KOPT-K1 (cell line): ENCODE results near the gene CENPC.
"Not testable (repeated sequence)": the region's sequence is repeated elsewhere in the genome, so short reads cannot be mapped to it uniquely, and the experiment has no call there.

Experiments used
- H3K27ac ChIP-seq: fragments of 200-600 bp; sonication (generic); 2 replicates; pipeline ENCODE4 v1.5.1; 2016; ENCODE audit warnings: antibody characterized with exemption, mild to moderate bottlenecking, low read depth, low read length; ENCODE audit not compliant: poor library complexity, severe bottlenecking
- H3K36me3 ChIP-seq: fragments of 200-600 bp; sonication (generic); 2 replicates; pipeline ENCODE4 v1.5.1; 2017; ENCODE audit warnings: antibody characterized with exemption, mild to moderate bottlenecking, low read length, moderate library complexity; ENCODE audit not compliant: insufficient read depth
- H3K9me3 ChIP-seq: fragments of 200-600 bp; sonication (generic); 2 replicates; pipeline ENCODE4 v1.5.1; 2017; ENCODE audit warnings: antibody characterized with exemption, low read length, mild to moderate bottlenecking; ENCODE audit not compliant: insufficient read depth, poor library complexity, severe bottlenecking

CENPC gene

DNA sequence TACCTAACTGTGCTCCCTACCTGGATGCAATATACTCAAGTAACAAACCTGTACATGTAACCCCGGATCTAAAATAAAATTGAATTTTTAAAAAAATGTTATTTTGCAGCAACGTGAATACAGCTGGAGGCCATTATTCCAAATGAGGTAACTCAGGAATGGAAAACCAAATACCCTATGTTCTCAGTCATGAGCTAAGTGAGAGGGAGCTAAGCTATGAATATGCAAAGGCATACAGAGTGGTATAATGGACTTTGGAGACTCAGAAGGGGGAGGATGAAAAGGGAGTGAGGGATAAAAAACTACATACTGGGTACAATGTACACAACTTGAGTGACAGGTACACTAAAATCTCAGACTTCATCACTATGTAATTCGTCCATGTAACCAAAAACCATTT lies 78.6 kb downstream of the CENPC start:
- Histone ChIP-seq H3K9me3 (no peaks in the 10 kb centered on the region), H3K27ac (no peak overlapping the region), H3K36me3 (peaks cover 52% of the 10 kb centered on the region)

DNA sequence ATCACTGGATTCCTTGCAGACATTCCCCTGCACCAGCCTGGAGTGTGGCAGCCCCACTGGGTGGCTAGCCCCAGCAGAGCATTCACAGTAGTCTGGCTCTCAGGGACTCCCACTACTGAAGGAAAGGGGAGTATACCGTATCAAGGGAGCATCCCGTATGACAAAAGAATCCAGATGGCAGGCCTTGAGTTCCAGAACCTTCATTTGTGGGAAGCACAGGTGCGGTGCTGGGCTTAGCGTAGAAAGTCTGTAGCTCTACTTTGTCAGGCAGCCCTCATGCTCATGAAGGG lies 79.6 kb downstream of the CENPC start:
- Histone ChIP-seq H3K9me3 (no peaks in the 10 kb centered on the region), H3K27ac (no peak overlapping the region), H3K36me3 (peaks cover 43% of the 10 kb centered on the region)

DNA sequence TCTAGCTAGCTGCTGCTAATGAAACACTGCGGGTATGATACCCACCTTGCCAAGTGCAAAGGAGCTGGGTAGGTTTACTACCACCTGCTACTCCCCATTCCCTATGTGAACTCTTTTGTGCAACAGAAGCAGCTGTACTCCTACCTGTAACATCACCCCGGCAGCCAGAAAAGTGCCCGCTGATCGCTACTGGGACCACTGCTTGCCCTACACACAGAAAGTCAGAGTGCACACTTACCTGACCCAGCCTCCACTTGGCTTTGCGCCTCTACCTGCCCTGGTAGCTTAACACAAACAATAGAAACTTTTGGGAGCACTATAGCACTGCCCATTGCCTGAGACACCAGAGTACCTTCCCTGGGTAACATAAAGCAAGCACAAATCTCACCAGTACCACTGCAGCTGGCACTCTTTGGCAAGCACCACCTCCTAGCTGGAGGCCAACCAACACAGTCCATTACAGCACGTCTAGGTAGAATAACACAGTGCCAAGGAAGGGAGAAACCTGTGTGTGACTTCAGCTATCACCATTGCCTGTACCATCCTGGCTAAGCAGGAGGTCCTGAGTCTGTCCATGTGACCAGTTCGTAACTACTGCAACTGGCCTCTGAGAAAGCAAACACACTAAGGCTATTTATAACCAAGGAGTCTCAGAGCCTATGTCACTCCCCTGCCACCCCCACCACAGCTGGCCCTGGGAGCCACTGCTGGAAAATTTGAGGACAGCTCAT lies 80.1 kb downstream of the CENPC start:
- Histone ChIP-seq H3K27ac (no peak overlapping the region), H3K9me3 (no peaks in the 10 kb centered on the region), H3K36me3 (peaks cover 42% of the 10 kb centered on the region)

DNA sequence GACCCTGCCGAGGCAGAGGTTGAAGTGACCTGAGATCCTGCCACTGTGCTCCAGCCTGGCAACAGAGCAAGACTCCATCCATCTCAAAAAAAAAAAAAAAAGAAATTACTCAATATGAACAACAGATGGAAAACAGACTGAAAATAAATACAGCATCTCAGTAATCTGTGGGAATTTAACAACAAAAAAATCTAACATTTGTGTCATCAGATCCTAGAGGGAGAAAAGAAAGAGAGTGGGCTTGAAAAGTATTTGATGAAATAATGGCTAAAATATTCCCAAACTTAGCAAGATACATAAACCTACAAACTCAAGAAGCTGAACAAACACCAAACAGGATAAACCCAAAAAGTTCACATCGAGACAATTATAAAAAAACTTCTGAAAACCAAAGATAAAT lies 84.7 kb downstream of the CENPC start:
- peaks cover 27% of the 10 kb centered on the region for H3K36me3 ChIP-seq
- H3K9me3 ChIP-seq, result peaks cover 6% of the 10 kb centered on the region
- H3K27ac ChIP-seq, result no peak overlapping the region

DNA sequence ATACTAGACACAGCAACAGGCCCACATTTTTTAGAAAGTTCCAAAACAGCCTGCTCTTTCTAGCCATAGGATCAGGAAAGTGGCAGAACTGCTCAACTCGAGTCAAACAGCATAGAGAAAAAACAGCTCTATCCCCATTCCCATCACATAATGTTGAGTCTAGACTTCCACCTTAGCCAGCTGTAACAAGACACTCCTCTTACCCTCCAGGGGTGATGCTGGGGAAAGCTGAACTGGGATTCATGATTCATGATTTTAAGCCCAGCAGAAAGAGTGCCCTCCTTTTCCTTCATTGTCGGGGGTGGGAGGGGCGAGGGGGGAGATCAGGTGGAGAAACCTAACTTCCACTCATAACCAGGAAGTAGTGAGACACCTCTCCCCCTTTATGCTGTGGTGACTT lies 86.1 kb downstream of the CENPC start:
- Histone ChIP-seq H3K27ac (no peak overlapping the region), H3K36me3 (peaks cover 39% of the 10 kb centered on the region), H3K9me3 (peaks cover 6% of the 10 kb centered on the region)

DNA sequence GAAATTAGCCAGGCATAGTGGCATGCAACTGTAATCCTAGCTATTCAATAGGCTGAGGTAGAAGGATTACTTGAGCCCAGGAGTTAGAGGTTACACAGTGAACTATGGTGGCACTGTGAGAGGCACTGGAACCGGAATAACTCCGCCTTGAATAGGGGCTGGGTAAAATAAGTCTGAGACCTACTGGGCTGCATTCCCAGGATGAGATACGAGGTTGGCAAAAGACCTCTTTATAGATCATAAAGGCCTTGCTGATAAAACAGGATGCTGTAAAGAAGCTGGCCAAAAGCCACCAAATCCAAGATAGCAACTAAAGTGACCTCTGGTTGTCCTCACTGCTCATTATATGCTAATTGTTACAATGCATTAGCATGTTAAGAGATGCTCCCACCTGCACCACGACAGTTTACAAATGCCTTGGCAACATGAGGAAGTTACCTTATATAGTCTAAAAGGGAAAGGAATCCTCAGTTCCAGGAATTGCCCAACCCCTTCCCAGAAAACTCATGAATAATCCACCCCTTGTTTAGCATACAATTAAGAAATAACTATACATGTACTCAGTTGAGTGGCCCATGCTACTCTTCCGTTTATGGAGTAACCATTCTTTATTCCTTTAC lies 88.6 kb downstream of the CENPC start:
- peaks cover 48% of the 10 kb centered on the region for H3K36me3 ChIP-seq
- peaks cover 6% of the 10 kb centered on the region for H3K9me3 ChIP-seq
- H3K27ac ChIP-seq, result no peak overlapping the region

DNA sequence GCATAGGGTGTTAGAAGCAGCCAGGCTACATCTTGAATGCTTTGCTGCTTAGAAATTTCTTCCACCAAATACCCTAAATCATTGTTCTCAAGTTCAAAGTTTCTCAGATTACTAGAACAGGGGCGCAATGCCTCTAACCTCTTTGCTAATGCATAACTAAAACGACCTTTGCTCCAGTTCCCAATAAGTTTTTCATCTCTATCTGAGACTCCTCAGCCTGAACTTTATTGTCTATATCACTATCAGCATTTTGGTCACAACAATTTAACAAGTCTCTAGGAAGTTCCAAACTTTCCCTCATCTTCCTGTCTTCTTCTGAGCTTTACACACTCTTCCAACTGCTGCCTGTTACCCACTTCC lies 92.5 kb downstream of the CENPC start:
- H3K9me3 ChIP-seq, result not testable (repeated sequence)
- H3K36me3 ChIP-seq, result peaks cover 29% of the 10 kb centered on the region

DNA sequence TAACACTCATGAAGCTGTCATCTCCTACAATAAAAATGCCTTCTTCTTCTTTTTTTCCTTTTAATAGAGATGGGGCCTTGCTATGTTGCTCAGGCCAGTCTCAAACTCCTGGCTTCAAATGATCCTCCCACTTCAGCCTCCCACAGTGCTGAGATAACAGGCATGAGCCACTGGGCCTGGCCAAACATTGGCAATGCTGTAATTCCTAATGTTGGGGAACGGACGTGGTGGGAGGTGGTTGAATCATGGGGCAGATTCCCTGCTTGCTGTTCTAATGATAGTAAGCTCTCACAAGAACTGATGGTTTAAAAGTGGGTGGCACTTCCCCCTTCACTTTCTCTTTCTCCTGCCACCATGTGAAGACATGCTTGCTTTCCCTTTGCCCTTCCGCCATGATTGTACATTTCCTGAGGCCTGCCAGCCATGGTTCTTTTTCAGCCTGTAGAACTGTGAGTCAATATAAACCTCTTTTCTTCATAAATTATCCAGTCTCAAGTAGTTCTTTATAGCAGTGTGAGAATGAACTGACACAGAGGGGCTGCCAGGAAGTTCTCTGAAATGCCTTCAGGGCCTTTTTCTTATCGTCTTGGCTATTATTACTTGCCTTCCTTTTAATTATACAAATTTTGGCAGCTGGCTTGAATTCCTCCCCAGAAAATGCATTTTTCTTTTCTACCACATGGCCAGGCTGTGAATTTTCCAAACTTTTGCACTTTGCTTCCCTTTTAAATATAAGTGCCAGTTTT lies 93.0 kb downstream of the CENPC start:
- Histone ChIP-seq H3K27ac (no peak overlapping the region), H3K9me3 (peaks cover 4% of the 10 kb centered on the region), H3K36me3 (peaks cover 23% of the 10 kb centered on the region)

More for the DNA sequence above, 92.5 kb downstream of the CENPC start:
- not testable (repeated sequence) for H3K27ac ChIP-seq

DNA sequence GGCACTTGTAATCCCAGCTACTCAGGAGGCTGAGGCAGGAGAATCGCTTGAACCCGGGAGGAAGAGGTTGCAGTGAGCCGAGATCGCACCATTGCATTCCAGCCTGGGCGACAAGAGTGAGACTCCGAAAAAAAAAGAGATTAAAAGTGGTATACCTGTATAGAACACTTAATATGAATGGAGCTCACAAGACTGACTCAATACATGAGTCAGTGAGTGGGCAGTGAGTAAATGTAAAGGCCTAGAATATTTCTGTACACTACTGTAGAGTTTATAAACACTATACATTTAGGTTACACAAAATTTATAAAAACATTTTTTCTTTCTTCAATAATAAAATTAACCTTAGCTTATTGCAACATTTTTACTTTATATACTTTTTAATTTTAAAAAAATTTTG lies 93.8 kb downstream of the CENPC start:
- peaks cover 4% of the 10 kb centered on the region for H3K9me3 ChIP-seq
- peaks cover 21% of the 10 kb centered on the region for H3K36me3 ChIP-seq
- no peak overlapping the region for H3K27ac ChIP-seq

DNA sequence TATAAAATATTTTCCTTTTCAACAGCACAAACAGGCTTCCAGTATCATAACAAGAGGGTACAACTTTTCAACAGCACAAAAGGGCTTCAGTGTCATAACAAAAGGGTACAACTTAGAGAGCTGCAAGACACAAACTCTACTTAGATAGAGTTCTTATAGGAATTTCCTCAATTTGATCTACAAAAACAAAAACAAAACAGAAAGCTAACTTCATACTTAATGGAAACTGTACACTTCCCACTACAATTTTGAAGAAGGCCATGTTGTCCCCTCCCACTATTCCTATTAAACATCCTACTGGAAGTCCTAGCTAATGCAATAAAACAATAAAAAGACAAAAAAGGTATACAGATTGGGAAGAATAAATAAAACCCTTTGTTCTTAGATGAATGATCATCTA lies 96.7 kb downstream of the CENPC start:
- H3K9me3 ChIP-seq, result peaks cover 4% of the 10 kb centered on the region
- no peak overlapping the region for H3K27ac ChIP-seq
- H3K36me3 ChIP-seq, result peaks cover 4% of the 10 kb centered on the region

DNA sequence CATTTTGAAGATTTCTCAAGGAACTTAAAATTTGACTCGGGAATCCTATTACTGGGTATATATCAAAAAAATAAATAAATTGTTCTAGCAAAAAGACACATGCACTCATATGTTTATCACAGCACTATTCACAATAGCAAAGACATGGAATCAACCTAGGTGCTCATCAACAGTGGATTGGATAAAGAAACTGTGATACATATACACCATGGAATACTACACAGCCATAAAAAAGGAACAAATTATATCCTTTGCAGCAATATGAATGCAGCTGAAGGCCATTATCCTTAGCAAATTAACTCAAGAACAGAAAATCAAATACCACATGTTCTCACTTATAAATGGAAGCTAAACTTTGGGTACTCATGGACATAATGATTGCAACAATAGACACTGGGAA lies 97.4 kb downstream of the CENPC start:
- H3K9me3 ChIP-seq, result peaks cover 4% of the 10 kb centered on the region
- H3K36me3 ChIP-seq, result no peaks in the 10 kb centered on the region; the same call in 1 of the 2 replicates
- no peak overlapping the region for H3K27ac ChIP-seq

DNA sequence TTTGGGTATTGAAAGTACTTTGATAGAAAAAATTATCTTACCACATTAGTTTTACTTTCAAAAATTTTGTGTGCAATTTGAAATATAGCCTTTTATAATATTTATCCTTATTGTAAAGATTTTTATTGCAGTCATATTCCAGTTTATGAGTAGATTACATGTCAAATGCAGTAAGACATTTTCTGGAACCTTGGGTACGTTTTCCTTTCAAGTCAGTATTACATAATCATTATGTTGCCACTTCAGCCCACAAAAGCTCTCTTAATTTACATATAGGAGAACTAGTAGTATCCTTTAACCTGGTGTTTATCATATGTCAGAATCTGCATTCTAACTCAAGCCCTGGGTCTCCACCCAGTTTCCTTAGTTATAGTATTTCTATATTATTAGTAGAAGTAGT lies 98.5 kb downstream of the CENPC start:
- Histone ChIP-seq H3K36me3 (no peaks in the 10 kb centered on the region; the same call in 1 of the 2 replicates), H3K9me3 (peaks cover 7% of the 10 kb centered on the region), H3K27ac (no peak overlapping the region)

DNA sequence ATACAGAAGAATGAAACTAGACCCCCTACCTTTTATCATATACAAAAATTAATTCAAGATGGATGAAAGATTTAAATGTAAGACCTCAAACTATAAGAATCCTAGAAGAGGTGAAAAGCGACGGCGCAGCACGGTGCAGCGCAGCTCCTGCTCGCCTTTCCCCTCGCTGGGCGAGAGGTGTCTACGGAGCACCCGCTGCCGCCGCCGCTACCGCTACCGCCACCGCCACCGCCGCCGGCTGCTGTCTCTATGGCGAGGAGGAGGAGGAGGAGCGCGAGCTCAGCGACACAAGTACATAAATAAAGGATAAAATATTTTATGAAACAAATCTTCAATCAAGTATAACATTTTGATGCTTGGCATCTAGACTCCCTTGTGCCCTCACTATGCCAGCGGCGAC lies 99.4 kb downstream of the CENPC start:
- not testable (repeated sequence) for H3K27ac ChIP-seq, H3K36me3 ChIP-seq
- peaks cover 15% of the 10 kb centered on the region for H3K9me3 ChIP-seq

DNA sequence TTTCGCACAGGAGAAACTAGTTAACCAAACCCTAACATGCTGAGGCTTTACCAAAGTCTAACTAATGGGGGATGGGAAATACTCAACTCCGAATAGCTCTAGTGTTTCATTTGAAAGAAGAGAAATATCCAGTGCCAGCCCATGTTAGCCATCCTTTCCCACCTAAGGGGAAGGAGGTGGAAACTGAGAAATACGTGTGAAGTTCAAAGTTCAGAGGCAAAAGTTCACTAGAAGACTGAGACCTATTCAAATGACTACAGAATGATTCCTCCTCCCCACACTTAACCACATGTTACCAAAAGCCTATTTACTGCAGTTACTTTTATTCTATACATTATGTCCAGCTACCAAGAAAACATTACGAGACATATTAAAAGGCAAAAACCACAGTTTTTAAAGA lies 106.3 kb downstream of the CENPC start:
- Histone ChIP-seq H3K36me3 (peaks cover 5% of the 10 kb centered on the region; the same call in 1 of the 2 replicates), H3K9me3 (peaks cover 11% of the 10 kb centered on the region), H3K27ac (no peak overlapping the region)

DNA sequence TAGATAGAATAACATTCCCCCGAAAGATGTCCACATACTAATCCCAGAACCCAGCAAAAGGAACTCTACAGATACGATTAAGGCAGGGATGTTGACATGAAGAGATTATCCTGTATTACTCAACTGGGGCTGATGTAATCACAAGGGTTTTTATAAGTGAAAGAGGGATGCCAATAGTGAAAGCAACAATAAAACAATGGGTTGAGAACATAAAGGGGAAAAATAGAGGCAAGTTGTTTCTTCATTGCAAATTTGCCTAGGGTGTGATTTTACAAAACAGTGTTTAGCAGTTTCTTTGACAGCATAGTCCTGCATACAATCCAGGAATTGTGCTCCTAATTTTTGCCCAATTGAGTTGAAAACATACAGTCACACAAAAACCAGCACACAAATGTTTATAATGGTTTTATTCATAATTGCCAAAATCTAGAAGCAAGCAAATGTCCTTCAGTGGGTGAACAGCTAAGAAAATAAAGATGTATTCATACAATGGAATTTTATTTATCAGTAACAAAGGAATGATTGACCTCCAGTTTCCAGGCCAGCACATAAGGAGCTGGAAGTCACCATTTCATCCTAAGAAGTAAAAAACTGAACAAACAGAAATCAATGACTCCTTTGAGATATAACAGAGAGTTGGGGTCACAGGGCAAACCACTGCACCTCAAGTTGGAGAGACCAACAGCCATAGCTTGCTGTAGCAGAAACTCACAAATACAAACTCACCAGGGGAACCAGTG lies 107.2 kb downstream of the CENPC start:
- peaks cover 5% of the 10 kb centered on the region; the same call in 1 of the 2 replicates for H3K36me3 ChIP-seq
- H3K9me3 ChIP-seq, result peaks cover 11% of the 10 kb centered on the region
- no peak overlapping the region for H3K27ac ChIP-seq
